GM12878 (cell line): ENCODE measurements around the gene NT5C3A.

ENCODE experiments used
- CTCF ChIP-seq, 3 experiments: IDR thresholded peaks in 2 of 3; conservative IDR thresholded peaks in 1 of 3; 2 replicates each; pipeline ENCODE4 v1.5.1; 2011; ENCODE audit warnings: low read depth in 3 of 3, low read length in 3 of 3, mild to moderate bottlenecking in 3 of 3, control low read depth in 2 of 3, moderate library complexity in 2 of 3, inconsistent platforms in 1 of 3, mixed read lengths in 1 of 3; ENCODE audit not compliant: control insufficient read depth in 2 of 3, insufficient read depth in 1 of 3; ENCODE audit errors: extremely low read depth in 1 of 3
- E2F4 ChIP-seq: IDR thresholded peaks from 2 replicates; pipeline ENCODE4 v1.6.1; 2012; ENCODE audit warnings: low read depth, low read length, improper control_type of control experiment
- NFIC ChIP-seq: IDR thresholded peaks from 2 replicates; pipeline ENCODE4 v1.6.1; 2012; ENCODE audit warnings: low read depth, mild to moderate bottlenecking, inconsistent platforms, low read length, moderate library complexity
- NFYB ChIP-seq: IDR thresholded peaks from 2 replicates; pipeline ENCODE4 v1.6.1; 2011; ENCODE audit warnings: low read depth, mild to moderate bottlenecking, low read length, improper control_type of control experiment, moderate library complexity; ENCODE audit not compliant: insufficient read depth
- NRF1 ChIP-seq: conservative IDR thresholded peaks from 2 replicates; pipeline ENCODE4 v1.6.1; 2011; ENCODE audit warnings: mild to moderate bottlenecking, low read depth, low read length, improper control_type of control experiment
- POLR2AphosphoS5 ChIP-seq: IDR thresholded peaks from 2 replicates; pipeline ENCODE4 v1.6.1; 2011; ENCODE audit warnings: mild to moderate bottlenecking, low read length, inconsistent platforms
- REST ChIP-seq: IDR thresholded peaks from 2 replicates; pipeline ENCODE4 v1.6.1; 2012; ENCODE audit warnings: mild to moderate bottlenecking, low read depth, low read length
- SPI1 ChIP-seq: IDR thresholded peaks from 2 replicates; pipeline ENCODE4 v1.6.1; 2011; ENCODE audit warnings: low read depth, mild to moderate bottlenecking, low read length, moderate library complexity, borderline replicate concordance; ENCODE audit not compliant: insufficient read depth
- USF2 ChIP-seq: IDR thresholded peaks from 2 replicates; pipeline ENCODE4 v1.6.1; 2011; ENCODE audit warnings: low read depth, low read length, improper control_type of control experiment, borderline replicate concordance
- ZBTB40 ChIP-seq: fragments of 450-650 bp; IDR thresholded peaks from 2 replicates; pipeline ENCODE4 v1.6.1; 2016; ENCODE audit warnings: mild to moderate bottlenecking, moderate library complexity, borderline replicate concordance

GRCh38 chr7:33065981-33066380, 3.4 kb upstream of the NT5C3A start:
- TF ChIP-seq NFIC: no peak
- TF ChIP-seq USF2: no peak
- TF ChIP-seq ZBTB40: no peak
- no peak for TF ChIP-seq NRF1
- TF ChIP-seq NFYB: no peak
- TF ChIP-seq REST: no peak
- no peak for TF ChIP-seq POLR2AphosphoS5
- TF ChIP-seq SPI1: no peak
- no peak for TF ChIP-seq CTCF (IDR thresholded peaks at IDR 0.05 in 2 of 3, conservative IDR thresholded peaks at IDR 0.05 in 1 of 3; ENCODE audit: control insufficient read depth in 2 of 3, extremely low read depth in 1 of 3, insufficient read depth in 1 of 3, low read depth in 3 of 3, low read length in 3 of 3)
- no peak for TF ChIP-seq E2F4
